GM15510 (cell line): Measurements from ENCODE around the gene KIF26B.

Experiments
- POLR2A ChIP-seq: IDR thresholded peaks from 3 replicates; pipeline ENCODE4 v1.6.1; 2011; ENCODE audit warnings: borderline replicate concordance; ENCODE audit not compliant: insufficient read length; ENCODE audit errors: extremely low read depth

Gene KIF26B

DNA sequence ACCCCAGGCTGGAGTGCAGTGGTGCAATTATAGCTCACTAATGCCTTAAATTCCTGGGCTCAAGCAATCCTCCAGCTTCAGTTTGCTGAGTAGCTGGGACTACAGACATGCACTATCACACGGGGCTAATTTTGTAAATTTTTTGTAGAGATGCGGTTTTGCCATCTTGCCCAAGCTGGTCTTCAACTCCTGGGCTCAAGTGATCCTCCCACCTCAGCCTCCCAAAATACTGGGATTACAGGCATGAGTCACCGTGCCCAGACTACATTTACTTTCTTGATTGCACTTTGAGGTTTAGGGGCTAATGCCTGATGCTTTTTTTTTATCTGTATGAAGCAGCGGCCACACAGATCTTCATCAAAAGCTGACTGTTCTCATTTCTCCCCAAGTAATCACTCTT is 124.6 kb downstream of the KIF26B start:
- TF ChIP-seq POLR2A = no peak

DNA sequence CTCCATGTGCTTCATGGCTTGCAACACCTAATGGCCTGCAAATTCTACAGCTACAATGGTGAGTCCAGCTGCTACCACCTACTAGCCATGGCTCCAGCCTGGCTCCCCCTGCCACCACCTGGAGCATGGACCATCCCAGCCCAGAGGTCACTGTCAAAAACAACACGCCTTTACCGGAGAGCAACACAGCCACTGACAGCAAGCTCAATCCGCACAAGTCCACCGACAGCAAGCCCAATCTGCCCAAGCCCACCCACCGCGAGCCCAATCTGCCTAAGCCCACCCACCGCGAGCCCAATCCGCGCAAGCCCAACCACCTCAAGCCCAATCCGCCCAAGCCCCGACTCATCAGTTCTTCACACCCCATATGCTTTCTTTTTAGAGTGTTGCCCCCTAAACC is 128.2 kb downstream of the KIF26B start:
- no peak for TF ChIP-seq POLR2A

DNA sequence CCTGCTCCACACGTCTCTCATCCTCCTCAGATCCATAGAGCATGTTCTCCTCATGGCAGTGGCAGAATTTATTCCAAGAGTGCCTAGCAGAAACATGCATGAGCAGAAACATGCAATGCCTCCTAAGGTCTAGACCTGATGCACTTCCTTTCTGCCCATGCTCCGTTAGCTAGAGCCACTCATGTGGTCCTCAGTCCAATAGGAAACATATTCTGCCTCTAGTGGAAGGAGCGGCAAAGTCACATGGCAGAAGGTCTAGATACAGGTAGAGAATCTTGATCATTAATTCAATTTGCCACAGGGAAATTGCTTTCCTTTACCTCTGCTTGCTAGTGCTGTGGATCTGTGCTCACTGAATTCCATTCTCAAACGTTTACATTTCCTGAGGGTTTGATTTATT is 130.4 kb downstream of the KIF26B start:
- no peak for TF ChIP-seq POLR2A

DNA sequence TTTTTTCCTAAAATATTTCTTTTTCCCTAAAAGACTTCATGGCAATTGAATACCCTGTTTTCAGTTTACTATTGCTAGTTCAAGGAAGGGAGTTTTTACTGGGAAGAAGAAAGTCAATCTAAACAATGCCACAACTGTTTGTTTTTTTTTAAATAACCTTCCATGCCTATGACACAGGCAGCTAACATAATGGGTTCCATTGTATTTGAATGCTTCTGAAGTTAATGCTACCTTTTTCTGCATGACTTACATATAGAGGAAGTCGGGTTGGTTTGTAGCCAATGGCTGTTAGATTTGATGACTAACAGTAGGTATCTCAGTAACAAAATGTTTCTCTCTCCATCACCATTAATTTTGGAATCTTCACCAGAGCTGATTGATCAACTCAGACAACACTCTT is 134.0 kb downstream of the KIF26B start:
- TF ChIP-seq POLR2A = no peak

DNA sequence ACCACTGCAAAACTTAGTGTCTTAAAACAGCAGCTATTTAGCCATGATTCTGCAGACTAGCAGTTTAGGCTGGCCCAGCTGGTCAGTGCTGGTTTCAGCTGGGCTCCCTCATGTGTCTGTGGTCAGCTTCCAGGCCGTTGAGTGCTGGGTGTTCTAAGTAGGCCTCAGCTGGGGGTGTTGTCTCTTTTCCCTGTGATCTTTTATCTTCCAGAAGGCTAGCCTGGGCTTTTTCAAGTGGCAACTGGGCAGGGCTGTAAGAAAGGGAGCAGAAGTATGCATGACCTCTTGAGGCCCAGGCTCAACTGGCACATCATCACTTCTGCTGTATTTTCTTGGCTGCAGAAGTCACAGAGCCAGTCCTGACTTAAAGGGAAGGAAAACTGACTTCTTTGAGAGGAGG is 136.1 kb downstream of the KIF26B start:
- TF ChIP-seq POLR2A = no peak

DNA sequence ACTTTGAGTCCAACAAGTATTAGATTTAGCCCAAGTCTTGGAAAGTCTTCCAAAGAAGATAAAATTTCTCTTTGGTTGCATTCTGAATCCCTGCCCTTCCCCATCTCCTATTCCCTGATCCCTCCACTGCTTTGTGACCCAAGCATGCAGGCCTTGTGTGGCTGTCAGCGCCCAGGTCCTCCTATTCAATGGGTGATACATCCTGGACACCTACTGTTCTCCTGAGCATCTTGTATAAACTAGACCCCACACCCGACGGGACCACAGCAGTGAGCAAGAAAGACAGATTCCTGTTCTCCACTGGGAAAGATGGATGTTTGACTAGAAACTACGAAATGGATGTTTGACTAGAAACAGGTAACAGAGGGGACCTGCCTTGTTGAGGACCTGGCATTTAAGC is 136.6 kb downstream of the KIF26B start:
- TF ChIP-seq POLR2A = no peak

DNA sequence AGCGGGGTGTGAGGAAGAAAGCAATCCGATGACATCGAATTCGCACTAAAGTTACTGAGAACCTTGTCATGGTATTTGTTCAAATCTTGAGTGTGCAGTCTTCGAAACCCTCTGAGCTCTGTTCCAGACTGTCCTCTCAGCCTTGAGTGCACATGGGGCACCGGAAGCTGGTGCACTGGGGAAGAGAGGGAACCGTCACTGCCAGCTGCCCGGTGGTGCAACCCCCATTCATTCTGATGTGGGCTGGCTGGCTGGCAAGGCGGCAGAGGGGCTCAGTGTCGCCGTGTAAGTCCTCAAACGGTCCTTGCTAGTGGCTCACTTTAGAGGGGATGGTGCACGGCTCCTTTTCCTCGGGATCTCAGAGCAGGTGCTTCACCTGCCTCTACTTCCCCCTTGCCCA is 137.4 kb downstream of the KIF26B start:
- TF ChIP-seq POLR2A = no peak

DNA sequence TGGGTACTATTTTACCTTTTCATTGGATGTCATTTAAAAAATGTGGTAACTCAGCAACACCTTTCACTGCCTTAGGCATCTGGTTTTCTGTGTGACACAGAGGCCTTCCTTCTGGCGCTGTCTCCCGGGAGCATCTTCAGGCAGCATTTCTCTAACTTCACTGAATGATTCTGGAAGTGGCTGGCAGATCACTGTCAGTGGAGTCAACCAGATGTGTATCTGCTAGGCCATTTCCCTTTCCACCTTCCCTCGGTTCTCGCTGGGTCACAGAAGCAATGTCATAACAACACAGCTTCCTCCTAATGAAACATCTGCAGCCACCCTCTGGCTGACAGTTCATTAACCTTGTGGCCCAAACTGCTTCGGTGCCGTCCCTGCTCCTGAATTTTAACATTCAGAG is 137.8 kb downstream of the KIF26B start:
- TF ChIP-seq POLR2A = no peak

DNA sequence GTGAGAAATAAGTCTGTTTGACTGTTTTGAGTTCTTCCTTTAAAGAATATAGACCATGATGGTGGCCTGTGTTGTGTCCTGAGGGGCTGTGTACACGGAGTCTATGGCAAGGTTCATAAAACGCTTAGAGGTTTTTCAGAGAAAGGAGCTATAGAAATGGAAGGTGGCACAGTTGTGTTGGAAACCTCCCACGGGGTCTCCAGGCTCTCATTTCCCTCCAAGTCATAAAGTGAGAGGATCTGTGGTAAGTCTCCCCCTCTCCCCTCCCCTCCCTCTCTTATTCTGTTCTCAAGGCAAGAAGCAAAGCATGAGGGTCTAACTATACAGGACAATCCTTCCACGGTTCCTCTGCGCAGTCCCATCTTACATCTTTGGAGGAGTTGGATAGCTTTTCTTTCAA is 139.2 kb downstream of the KIF26B start:
- no peak for TF ChIP-seq POLR2A

DNA sequence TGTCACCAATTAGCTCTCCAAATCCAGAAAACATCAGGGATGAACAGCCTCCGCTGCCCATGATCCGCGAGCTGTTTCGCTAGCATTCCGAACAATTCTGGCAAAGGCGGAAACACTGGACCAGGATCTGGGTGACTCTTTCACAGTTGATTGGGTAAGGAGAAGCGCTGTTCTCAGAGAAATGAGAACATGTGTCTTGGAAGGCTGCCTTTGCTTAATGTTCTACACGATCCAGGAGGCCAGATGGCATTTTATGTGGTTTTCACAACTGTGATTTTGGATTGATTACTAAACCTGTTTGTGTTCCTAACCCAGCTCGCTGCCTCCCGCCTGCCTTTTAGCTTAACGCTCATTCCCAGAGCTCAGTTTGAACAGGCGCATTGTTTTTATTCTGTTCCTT is 144.0 kb downstream of the KIF26B start:
- TF ChIP-seq POLR2A = no peak

DNA sequence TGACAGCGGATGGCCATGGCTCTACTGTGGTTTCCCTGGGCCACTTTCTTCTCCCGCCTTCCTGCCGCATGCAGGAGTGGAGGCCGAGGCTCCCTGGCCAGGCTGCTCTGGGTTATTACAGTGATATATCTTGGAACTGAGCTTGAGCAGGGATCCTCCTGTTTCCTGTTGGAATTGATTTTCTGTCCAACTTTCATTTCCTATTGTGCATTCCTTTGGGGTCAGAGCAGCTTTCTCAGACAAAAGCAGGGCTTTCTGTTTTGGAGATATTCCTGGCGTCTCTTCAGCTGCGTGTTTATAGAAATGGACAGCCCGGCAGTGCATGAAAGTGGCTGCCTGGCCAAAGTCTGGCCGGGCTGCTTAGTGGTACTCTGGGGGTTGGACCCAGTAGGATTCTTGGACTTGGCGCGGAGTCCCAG is 146.4 kb downstream of the KIF26B start:
- TF ChIP-seq POLR2A = no peak

DNA sequence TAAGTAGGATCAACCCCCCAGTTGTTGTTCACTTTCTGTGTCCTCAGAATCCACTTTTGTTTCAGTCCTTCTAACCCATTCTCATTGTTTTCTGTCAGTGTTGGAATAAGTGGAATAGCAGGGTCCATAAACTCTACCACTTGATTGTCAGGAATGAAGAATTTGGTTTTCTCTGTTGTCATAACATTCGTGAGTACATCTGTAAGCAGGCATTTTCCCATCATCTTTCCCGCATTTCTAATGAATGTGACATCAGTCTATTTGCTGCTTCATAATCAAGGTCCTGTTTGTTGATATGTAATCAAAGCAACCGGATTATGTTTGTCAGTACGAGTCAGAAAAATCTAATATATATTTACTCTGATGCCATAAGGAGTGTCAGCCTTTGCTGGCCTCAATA is 147.1 kb downstream of the KIF26B start:
- no peak for TF ChIP-seq POLR2A

DNA sequence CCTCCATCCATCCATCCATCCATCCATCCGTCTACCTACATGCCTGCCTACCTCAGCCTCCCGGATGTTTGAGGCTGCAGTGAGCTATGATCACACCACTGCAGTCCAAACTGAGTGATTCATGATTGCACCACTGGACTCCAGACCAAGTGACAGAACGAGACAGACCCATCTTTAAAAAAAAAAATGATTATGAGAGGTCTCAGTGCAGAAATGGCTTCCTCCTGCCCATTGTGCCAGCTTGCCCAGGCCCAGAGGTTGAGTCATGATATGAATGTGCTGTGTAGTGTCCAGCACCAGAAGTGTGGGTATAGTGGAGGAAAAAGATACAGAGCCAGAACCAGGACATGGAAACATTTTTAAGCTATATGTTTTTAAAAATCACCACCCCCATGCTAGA is 149.9 kb downstream of the KIF26B start:
- TF ChIP-seq POLR2A = no peak

DNA sequence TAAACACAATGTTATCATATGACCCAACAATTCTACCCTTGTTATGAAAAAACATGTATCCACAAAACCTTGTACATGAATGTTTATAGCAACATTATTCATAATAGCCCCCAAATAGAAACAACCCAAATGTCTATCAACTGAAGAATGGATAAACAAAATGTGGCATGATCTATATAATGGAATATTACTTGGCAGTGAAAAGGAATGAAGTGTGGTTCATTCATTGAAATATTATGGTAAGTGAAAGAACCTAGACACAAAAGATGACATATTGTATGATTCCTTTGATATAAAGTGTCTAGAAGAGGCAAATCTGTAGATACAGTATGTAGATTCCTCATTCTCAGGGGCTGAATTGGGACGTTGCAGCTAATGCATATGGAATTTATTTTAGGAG is 151.2 kb downstream of the KIF26B start:
- TF ChIP-seq POLR2A = no peak

DNA sequence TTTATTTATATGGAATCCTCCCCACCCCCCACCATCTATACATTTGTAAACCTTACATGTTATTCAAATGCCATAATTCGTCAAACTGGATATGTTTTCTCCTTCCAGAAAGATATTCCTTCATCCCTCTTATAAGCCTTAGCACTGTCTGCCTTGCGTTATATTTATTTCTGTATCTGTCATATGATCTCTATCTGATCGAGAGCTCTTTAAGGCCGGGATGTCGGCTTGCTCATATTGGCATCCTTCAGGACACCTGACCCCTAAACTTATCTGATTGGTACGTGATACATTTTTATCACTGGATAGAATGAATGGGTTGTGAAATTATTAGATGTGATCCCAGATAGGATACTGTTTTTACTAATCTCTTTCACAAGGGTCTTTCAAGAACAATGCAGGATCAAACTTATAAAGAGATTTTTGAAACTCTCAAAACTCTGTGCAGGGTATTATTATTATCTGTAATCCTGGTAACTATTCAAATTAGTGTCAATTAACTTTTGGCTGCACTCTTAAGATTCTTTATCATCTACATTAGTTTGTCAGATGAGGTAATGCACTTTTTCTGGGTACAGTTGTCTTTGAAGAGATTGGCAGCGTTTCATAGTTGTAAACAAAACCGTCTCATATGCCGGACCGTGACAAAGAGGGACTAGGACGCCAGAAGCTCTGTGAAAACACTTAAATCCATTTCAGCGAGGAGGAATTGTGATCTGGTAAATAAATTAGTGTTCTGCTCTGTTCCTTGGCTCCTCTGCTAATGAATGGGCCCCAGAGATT is 152.0 kb downstream of the KIF26B start:
- no peak for TF ChIP-seq POLR2A
